NCI-H2107 treated with DMSO at 0.1 percent for 48 hours (cell line): ENCODE data around the gene NRXN3.
A peak's percentile ranks its signal among the peaks of the same experiment; 100 is the strongest.

Experiments
- DNase-seq: peaks from one replicate; lab custom pipeline; 2025; ENCODE audit not compliant: unreplicated experiment; lab: John Stamatoyannopoulos, UW

Gene NRXN3

DNA sequence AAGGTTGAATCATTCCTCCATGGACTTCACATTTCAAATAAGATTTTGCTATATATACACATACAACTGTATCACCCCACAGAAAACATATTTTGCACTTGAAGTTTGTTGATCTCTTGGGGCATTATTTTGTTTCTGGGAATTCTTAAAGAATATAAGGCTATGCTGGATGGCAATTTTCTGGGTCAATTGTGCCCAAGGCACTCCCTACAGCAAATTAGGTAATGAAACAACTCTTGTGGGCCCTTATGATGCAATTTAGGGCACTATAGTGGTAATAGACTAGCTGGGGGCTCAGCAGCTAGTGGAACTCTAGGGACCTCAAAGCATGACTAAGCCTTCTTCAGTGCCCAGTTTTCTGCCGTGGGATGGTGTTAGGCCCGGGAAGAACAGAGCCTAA, 444.4 kb downstream of the NRXN3 start:
- DNase-seq, result no peak

DNA sequence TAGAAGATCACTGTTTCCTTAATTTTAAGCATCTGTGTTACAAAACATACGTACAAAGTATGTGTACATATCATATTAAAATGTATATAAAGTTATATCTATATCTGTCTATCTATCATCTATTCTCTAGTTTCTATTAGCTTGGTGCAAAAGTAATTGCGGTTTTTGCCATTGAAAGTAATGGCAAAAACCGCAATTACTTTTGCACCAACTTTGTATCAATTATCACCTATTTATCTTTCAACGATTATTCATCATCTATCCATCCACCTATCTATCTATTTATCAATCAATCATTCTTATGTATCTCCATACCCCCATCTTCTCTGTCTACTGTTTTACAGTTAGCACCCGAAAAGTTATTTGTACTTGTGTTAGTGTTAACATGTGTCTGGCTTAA, 447.6 kb downstream of the NRXN3 start:
- no peak for DNase-seq

DNA sequence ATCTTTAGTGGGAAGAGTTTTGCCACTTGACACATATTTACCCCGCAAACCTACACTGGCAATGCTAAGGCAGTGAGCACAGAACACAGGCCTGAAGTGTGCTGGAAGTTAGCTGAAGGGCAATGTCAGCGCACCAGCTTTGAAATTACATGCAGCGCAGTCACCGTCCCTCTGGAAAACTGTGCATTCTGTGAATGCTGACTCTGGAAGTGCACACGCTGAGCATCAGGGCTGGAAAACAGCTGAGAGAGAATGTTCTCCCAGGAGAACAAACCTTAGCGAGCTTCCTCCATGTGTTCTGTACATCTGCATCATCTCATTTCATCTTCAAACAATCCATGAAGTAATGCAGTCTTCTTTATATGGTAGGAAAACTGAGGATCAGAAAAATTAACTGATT, 448.2 kb downstream of the NRXN3 start:
- no peak for DNase-seq

DNA sequence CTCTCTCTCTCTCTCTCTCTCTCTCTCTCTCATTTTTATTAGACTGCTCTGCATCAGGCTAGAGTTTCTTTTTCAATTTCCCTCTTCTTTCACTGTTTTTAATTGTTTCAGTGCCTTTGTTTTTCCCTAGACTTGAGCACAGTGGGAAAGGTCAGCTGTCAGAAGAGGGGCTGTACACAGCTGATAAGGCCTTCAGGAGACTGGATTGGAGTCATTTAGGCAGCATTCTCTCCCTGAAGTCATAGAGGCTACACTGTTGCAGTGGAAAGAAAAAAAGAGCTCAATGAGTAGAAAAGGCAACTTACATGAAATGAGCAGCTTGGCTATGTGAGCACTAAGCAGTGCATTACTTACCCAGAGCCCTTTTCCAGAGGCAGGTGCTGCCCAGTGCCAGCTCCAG, 456.9 kb downstream of the NRXN3 start:
- DNase-seq, result no peak

DNA sequence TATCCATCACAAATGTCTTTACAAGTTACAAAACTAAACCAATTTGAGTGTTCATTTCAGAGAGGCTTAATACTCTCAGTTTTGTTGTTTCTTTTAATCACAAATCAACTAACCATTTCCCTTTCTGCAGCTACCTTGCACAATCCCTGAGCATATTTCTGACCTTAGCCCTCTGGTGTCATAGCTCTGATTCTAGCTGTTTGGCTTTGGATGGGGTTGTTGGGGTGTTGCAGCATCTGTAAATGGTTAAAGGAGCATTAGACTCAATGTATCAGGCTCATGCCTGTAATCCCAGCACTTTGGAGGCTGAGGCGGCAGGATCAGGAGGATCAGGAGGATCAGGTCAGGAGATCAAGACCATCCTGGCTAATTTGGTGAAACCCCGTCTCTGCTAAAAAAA, 461.4 kb downstream of the NRXN3 start:
- DNase-seq, result no peak

DNA sequence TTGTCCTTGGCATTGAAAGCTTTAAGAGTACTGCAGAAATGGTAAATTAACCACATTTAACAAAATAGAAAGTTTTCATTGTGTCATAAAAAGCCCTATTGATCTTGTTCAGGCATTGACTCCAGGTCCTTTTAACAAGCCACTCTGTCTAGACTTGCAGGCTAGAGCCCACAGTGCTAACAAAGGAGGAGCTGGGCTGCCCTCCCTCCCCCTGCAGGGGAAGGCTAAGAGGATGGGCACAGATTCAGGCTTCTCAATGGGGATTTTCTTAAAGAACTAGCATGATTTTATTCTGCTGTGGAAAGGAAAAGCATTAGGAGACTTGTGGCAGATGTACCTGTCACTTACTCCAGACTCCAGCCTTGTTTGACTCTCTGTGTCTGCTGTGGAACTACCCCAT, 463.6 kb downstream of the NRXN3 start:
- peak; percentile 24 for DNase-seq

DNA sequence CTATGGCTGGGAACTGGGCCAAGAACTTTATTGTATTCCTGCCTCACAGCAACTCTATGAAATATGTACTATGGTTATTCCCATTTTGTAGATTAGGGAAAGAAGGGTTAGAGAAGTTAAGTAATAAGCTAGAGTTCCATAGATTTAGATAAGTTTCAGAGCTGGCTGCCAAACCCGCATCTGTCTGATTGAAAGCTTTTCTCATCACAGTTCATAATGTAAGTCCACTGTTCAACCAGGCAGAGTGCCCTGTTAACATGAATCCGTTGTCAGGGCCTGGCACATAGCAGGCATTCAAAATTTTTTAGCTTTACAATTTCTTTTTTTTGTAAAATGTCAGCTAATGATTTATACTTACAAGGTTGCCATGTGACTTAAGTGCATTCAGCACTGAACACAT, 467.3 kb downstream of the NRXN3 start:
- no peak for DNase-seq

DNA sequence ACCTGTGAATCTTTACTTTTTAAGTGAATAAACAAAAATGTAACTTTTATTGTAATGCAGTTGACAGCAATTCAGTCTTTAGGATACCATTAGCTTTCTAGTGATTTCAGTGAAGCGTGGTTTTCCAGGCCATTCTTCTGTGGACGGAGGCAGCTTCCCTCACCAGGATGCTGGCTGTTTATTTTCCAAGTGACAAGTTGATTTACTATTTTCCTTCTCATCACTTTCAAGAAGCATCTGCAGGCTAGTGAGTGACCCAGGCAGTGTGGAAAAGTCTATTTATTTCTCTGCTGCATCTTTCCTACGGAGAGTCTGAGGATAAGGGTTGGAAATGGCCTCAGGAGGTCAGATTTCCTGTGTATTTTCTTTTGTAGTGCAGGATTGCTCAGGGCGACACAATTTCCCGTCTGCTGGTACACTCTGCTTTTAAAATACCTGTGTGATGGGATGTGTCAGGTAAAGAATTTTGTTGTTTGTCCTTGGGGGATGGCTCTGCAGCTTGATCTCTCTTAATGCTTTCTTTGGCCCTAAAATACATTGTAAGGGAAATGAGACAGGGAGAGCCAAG, 467.8 kb downstream of the NRXN3 start:
- no peak for DNase-seq

DNA sequence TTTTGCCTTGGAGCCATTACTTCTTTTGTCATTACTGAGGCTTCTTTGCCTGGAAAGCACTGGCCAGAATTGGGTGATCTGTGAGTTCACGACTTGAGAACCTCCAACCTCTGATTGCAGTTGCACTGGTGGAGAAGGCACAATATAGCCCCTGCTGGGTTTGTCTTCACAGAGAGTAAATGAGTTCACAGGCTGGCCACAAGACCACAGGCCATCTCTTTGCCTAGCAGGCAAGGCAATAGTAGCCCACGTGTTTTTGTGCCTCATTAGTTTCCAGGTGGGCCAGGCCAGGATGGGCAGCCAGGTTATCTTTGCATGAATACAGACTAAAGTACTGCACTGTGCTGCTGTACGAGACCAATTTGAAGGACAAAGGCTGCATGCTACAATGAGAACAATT, 468.8 kb downstream of the NRXN3 start:
- DNase-seq, result no peak

DNA sequence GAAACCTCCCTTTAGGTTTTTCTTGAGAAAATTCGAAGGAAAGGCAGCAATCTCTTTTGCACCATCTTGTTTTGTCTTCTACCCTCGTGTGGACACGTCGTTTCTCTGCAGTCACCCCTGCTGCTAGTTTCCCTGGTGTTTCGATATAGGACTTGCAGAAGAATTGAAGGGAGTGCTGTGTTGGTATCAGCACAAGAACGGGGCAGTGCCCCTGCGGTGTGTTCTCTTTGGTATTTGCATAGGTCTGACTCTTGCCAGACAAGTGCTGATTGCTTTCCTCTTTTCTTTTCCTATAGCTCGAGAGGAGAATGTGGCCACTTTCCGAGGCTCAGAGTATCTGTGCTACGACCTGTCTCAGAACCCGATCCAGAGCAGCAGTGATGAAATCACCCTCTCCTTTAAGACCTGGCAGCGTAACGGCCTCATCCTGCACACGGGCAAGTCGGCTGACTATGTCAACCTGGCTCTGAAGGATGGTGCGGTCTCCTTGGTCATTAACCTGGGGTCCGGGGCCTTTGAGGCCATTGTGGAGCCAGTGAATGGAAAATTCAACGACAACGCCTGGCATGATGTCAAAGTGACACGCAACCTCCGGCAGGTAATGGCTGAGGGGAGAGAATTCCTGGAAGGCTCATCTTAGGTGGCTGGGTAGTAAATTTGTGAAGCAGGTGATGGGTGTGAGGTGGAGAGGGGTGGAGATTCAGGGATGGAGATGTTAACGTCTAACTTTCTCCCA, 474.8 kb downstream of the NRXN3 start:
- no peak for DNase-seq

DNA sequence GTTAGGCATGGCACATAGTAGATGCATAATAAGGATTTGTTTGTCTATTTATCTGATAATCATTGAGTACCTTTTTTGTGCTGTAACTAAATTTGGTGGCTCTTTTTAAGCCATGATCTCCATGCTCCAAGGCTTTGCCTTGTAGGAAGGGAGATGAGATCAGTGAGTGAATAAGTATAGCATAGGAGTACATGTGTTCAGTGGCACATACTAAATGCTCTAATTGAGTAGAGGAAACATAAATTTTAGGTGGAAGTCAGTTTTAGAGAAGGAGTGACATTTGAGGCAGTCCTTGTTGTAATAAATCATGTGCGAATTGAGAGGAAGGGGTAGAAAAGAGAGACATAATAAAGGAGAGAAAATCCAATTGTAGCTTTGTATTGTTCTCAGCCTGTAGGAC, 482.6 kb downstream of the NRXN3 start:
- no peak for DNase-seq

DNA sequence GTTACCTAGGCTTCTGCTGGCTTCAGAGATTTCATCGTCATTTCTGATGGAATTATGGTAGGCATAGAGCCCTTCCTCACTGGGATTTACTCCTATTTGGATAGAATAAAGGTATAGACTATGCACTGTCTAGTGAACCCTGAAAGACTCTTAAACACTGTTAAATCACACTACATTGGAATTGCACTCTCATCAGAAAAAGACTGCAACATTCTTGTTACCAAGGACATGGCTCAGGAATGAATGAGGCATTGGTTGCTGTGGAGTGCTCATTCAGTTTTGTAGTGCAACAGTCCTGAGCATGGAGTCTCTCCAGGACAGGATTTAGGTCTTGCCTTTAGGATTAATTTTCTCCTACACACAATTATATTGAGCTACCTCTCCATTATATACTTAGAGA, 483.0 kb downstream of the NRXN3 start:
- DNase-seq, result no peak

DNA sequence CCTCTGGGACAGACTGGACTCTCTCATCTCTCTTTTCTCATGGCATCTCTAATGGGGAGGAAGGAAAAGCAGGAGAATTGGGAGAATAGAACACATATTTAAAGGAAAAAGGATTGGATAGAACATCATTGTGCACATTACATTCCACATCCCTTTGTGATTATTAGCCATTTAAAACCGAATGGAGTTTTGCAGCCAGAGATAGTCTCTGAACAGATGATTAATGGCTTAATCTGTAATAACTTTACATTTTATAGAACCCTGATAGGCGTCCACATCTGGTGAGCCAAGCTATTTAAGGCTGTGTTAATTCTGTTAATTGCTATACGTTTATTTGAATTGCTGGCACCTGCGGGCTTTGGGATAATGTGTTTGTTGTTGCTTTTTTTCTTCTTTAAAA, 487.3 kb downstream of the NRXN3 start:
- no peak for DNase-seq

DNA sequence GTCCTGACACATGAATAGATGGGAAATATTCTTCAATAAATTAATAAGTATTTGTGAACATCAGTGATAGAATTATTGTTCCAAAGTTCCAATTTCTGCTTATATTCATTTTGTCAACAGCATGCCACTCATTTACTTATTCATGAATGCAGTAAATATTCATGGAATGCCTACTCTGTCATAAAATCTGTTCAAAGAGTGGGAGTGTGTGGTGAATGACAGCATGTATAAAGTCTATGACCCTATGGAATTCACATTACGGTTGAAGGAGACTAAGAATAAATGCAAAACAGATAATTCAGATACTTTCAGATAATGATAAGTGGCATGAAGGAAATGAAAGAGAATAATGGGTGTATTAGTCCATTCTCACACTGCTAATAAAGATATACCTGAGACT, 494.7 kb downstream of the NRXN3 start:
- DNase-seq, result no peak

DNA sequence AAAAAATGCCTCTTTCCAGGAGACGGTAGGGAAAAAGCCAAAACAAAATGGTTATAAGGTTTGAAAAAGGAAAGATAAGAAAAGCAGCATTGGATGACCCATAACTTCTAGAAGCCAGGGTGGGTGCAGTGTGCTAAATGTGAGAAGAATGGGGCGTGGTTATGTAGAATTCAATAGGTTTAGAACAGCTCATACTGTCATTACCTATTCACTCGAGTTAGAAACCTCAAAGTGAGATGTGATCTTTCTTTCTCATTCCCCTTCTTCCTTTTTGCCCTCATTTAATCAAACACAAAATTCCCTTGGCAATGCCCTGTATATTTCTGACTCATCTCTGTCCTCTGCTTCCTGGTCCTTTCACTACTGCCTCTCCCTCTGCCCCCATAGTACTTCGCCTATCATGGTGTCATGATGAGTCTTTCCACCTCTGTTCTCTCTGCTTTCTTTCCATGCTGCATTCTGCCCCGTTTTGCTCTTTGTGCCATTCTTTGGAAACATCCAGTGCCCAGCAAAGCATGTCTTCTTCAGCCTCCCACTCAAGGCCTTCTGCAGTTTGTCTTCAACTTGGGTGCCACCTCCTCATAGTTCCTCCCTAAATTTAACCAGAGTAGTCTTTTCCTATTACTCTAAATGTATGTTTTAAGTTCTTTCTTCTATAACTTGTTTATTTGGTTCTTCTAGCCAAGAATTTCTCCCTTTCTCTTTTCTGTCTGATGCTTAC, 496.3 kb downstream of the NRXN3 start:
- no peak for DNase-seq

DNA sequence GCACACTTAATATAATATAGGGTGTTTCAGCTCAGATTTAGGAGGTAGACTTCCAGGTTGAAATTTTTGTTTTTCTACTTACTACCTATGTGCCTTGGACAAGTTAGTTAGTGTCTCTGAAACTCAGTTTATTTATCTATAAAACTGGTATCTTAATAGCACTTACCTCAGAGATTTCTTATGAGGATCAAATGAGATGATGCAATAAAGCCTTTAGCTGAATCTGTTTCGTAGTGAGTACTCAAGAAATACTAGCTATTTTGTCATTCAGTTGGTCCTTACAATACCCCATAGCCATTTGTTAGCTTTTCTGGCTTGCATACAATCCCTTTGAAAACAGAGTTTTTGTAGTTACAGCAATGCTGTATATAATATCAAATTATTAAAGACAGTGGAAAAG, 497.0 kb downstream of the NRXN3 start:
- no peak for DNase-seq

DNA sequence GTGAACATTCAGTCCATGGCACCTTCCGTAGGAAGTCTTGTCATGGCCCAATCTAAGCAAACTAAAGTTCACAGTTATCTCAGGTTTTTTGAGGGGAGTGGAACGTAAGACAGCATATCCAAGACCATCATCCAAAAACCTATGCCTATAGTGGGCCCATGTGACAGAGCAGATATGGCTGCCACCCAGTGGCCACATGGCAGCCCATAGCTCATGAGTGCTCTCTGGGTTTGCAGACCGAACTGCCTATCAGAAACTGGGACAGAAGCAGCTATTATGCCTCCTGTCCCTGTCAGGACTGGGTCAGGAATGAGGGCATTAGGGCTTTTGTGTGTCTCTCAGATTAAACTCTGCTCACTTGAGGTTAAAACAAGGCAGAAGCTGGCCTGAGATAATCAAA, 503.7 kb downstream of the NRXN3 start:
- DNase-seq, result no peak

DNA sequence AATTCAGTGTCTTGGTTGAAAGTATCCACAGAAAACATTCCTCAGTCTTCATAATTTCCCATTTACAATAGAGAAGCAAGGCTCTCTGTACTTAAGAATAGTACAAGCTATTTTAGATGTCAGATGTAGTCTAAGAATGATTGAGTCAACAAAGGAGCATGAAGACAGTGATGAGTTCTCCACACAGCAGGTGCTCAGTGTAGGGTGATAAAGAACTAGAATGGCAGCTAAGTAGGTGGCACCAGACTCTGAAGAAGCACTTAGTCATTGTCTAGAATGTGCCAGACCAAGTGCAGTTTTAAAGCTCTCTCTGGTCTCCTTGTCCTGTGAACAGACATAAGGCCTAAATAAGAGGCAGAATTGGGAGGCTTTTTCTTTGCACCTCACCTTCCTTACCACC, 504.6 kb downstream of the NRXN3 start:
- DNase-seq, result no peak

DNA sequence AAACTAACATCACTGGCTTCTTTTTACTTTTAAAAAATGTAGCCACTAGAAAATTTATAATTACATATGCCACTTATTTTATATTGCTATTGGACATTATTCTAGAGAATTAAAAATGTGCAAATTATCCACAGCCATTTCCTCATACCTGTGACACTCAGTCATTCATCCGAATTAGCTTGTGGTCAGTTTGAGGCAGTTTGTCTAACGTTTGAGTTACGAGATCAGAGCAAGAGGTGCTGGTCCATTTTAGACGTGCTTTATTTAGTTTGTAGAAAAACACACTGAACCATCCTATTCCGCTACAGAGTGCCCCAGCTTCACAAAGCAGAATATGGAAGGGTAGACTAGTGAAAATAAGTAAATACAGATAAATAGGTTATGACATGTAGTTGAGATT, 513.0 kb downstream of the NRXN3 start:
- DNase-seq, result no peak

DNA sequence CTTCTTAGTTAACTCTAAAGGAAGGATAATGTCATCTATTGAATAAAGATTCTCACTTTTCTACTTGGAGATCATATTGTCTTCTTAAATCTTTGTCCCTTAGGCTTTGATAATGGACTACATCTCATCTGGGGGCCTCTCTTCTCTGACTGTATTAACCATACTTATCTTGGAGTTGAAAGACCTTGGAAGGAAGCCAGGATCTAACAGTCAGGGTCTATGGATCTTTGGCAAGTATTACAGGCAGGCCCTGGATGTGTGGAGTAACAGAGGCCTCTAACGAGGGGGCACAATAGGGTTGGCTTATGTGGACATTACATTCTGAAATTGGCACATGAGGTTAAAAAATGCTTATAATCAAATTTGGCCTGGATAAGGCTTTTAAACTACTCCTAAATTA, 513.8 kb downstream of the NRXN3 start:
- no peak for DNase-seq

DNA sequence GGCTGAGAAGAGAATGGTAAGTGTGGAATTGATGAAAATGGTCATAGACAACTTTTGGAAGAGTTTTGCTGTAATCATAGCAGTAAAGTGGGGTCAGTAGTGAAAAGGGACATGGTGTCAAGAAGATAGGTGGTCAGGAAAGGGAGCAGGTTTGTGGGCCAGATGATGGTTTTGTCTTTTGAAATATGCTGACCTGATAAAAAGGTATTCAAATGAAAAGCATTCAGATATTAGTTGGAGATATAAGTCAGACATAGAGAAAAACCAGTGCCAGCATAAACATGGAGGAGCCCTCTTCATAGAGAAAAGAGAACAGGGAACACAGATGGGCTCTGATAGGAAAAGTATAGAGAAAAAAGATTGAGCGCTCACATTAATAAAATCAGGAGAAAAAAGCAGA, 518.3 kb downstream of the NRXN3 start:
- no peak for DNase-seq

DNA sequence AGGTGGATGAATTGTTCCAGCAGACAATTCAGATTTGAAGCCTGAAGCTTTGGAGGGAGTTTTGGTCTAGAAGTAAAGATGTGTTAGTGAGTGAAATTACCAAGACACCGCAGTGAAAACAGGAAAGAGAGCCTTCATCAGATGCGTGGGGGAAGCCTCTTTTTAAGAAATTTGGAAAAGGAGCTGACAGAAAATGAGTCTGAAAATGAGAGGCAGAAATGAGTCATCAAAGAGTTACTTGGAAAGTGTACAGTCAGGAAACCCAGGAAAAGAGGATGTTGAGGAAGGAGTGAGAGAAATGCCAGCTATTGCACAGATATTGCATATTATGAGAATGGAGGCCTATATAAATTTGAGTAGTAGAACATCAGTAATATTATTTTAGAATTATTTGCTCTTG, 520.7 kb downstream of the NRXN3 start:
- DNase-seq, result no peak

DNA sequence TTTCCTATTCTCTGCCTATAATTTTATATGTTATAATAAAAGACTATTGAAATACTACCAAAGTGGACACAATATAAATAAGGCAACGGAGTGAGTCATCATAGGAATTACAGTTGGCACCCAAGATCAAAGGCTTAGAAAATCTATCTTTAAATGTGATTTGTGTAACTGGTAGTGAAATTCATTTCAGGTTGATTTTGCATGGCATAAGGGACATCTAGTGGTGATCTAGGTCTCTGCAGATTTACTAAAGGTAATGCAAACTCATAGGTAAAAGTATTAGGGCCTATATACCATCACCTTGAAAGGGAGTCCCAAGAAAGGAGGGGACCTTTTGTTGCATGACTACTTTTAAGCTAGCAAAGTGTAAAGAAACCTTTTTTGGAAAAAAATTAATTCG, 527.2 kb downstream of the NRXN3 start:
- peak; percentile 61 for DNase-seq
